Amniotic epithelial cell (primary cell): ENCODE data around the gene APLP2.
"Not testable (repeated sequence)": the region's sequence is repeated elsewhere in the genome, so short reads cannot be mapped to it uniquely, and the experiment has no call there.

Experiments used
- DNase-seq: peaks from one replicate; pipeline ENCODE4 v3.0.0-alpha.2; 2010; ENCODE audit warnings: low read depth

Gene APLP2

GRCh38 chr11:130193551-130193950 lies 123.9 kb downstream of the APLP2 start:
- DNase-seq, result not testable (repeated sequence)
